HEK293 (cell line): Measurements from ENCODE around the gene KCND2.

ENCODE experiments used
- ZNF274 ChIP-seq, 2 experiments: fragments of 200-500 bp in 1 of 2; fragments of 450-650 bp in 1 of 2; sonication (Bioruptor generic) in 1 of 2; formaldehyde crosslinking in 1 of 2; IDR thresholded peaks; 2 replicates each; pipeline versions ENCODE4 v1.5.1 to v1.6.1; 2014 to 2016; ENCODE audit warnings: borderline replicate concordance in 1 of 2, inconsistent platforms in 1 of 2, low read length in 1 of 2, missing biosample characterization in 1 of 2, missing genetic modification characterization in 1 of 2
- ZNF394 ChIP-seq: fragments of 450-650 bp; formaldehyde crosslinking; IDR thresholded peaks from 2 replicates; pipeline ENCODE4 v1.5.1; 2016; ENCODE audit warnings: missing biosample characterization, missing genetic modification characterization, mild to moderate bottlenecking, moderate library complexity, borderline replicate concordance
- ZNF704 ChIP-seq: fragments of 450-650 bp; formaldehyde crosslinking; IDR thresholded peaks from 2 replicates; pipeline ENCODE4 v1.5.1; 2016; ENCODE audit warnings: missing biosample characterization, missing genetic modification characterization
- TF ChIP-seq, protein P1 (sequence below): fragments of 450-650 bp; formaldehyde crosslinking; IDR thresholded peaks from 2 replicates; pipeline ENCODE4 v1.5.1; 2016; ENCODE audit warnings: missing biosample characterization, missing genetic modification characterization

- TF ChIP-seq, protein P1, sequence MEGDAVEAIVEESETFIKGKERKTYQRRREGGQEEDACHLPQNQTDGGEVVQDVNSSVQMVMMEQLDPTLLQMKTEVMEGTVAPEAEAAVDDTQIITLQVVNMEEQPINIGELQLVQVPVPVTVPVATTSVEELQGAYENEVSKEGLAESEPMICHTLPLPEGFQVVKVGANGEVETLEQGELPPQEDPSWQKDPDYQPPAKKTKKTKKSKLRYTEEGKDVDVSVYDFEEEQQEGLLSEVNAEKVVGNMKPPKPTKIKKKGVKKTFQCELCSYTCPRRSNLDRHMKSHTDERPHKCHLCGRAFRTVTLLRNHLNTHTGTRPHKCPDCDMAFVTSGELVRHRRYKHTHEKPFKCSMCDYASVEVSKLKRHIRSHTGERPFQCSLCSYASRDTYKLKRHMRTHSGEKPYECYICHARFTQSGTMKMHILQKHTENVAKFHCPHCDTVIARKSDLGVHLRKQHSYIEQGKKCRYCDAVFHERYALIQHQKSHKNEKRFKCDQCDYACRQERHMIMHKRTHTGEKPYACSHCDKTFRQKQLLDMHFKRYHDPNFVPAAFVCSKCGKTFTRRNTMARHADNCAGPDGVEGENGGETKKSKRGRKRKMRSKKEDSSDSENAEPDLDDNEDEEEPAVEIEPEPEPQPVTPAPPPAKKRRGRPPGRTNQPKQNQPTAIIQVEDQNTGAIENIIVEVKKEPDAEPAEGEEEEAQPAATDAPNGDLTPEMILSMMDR (tag by site-specific recombination), result no peak
- TF ChIP-seq ZNF704 (tag by site-specific recombination), result no peak
- no peak for TF ChIP-seq ZNF274 (IDR thresholded peaks at IDR 0.05; ENCODE audit: low read length)
- no peak for TF ChIP-seq ZNF274 (tag by site-specific recombination; IDR thresholded peaks at IDR 0.05; ENCODE audit: borderline replicate concordance)
- TF ChIP-seq ZNF394 (tag by site-specific recombination), result no peak
Observed at GRCh38 chr7:120732256-120732655, 459.3 kb downstream of the KCND2 start.
